HepG2 (cell line): ENCODE measurements around the gene SMCHD1. TPM values are rescaled to one million over a fixed set of nuclear protein-coding genes. Genes with fewer than 3 reads are reported as not detected.

Experiments used
- ATAC-seq: fragments of 200-7000 bp; cut with Tn5 transposase; 3 replicates; pipeline ENCODE4 v1.9.1; 2020; ENCODE audit warnings: mild to moderate bottlenecking, moderate library complexity
- BruUV-seq: library from RNA; stranded (reverse); fragments of 400-500 nt; replicated peaks from 2 replicates; lab custom pipeline; 2021; lab: Mats Ljungman, UMichigan
- CTCF ChIA-PET: fragments of 300-600 bp; formaldehyde crosslinking; extraction: SDS; loops from one replicate; lab custom pipeline; 2021; ENCODE audit warnings: low total read pairs, inconsistent platforms, low intra/inter-chr PET ratio; lab: Yijun Ruan, JAX
- POLR2A ChIA-PET: fragments of 350-600 bp; sonication (Branson Sonifier 250); formaldehyde crosslinking; loops from one replicate; lab custom pipeline; 2020; ENCODE audit warnings: antibody characterized with exemption, inconsistent platforms; lab: Yijun Ruan, JAX
- DNase-seq: peaks from one replicate; pipeline ENCODE4 v3.0.0-alpha.2; 2015; ENCODE audit warnings: low spot score
- FAIRE-seq: peaks from 3 replicates; lab custom pipeline; 2011; peaks lifted over from hg19 to GRCh38; lab: Jason Lieb, UNC
- H2AFZ ChIP-seq: one replicate; pipeline ENCODE4 v1.6.1; 2011; ENCODE audit warnings: low read length, inconsistent platforms
- H3K27ac ChIP-seq: fragments of 300-600 bp; 3 replicates; pipeline ENCODE4 v1.8.0; 2011; ENCODE audit warnings: mixed run types, mild to moderate bottlenecking, mixed read lengths, low read length, inconsistent platforms; ENCODE audit not compliant: insufficient read depth; ENCODE audit errors: extremely low read length
- H3K27me3 ChIP-seq, 2 experiments: fragments of 200-600 bp in 1 of 2; 2 replicates in 1 of 2; 3 replicates in 1 of 2; pipeline versions ENCODE4 v1.6.0 to v1.8.0; 2011; ENCODE audit warnings: low read length in 2 of 2, mild to moderate bottlenecking in 2 of 2, moderate library complexity in 2 of 2, inconsistent platforms in 1 of 2; ENCODE audit not compliant: insufficient read depth in 2 of 2, control insufficient read depth in 1 of 2
- H3K36me3 ChIP-seq, 2 experiments: fragments of 200-600 bp in 1 of 2; replicated peaks in 1 of 2; 2 replicates in 1 of 2; 3 replicates in 1 of 2; pipeline versions ENCODE4 v1.5.1 to v1.8.0; 2011; ENCODE audit warnings: low read length in 2 of 2, inconsistent platforms in 1 of 2; ENCODE audit not compliant: insufficient read depth in 2 of 2, control insufficient read depth in 1 of 2
- H3K4me1 ChIP-seq: 2 replicates; pipeline ENCODE4 v1.5.1; 2012; ENCODE audit warnings: low read length, inconsistent platforms; ENCODE audit not compliant: insufficient read depth
- H3K4me2 ChIP-seq: 2 replicates; pipeline ENCODE4 v1.6.0; 2011; ENCODE audit warnings: low read depth, low read length, inconsistent platforms
- H3K4me3 ChIP-seq, 3 experiments: fragments of 200-600 bp in 1 of 3; sonication (generic), shearing (Covaris generic) in 1 of 3; replicated peaks in 1 of 3; 2 replicates each; pipeline ENCODE4 v1.5.1; 2011 to 2016; ENCODE audit warnings: low read length in 3 of 3, inconsistent platforms in 2 of 3, low read depth in 2 of 3, mild to moderate bottlenecking in 2 of 3, control low read depth in 1 of 3, mixed read lengths in 1 of 3; ENCODE audit not compliant: insufficient read depth in 1 of 3
- H3K79me2 ChIP-seq: one replicate; pipeline ENCODE4 v1.6.1; 2011; ENCODE audit warnings: low read length, inconsistent platforms; ENCODE audit not compliant: insufficient read depth
- H3K9ac ChIP-seq: 2 replicates; pipeline ENCODE4 v1.6.0; 2011; ENCODE audit warnings: mild to moderate bottlenecking, low read depth, low read length, inconsistent platforms; ENCODE audit not compliant: insufficient read depth
- H3K9me3 ChIP-seq: 2 replicates; pipeline ENCODE4 v1.5.1; 2012; ENCODE audit warnings: mild to moderate bottlenecking, low read length
- H4K20me1 ChIP-seq: 2 replicates; pipeline ENCODE4 v1.6.0; 2011; ENCODE audit warnings: inconsistent platforms, mild to moderate bottlenecking, low read length, moderate library complexity; ENCODE audit not compliant: insufficient read depth
- CEBPZ ChIP-seq: IDR thresholded peaks from 2 replicates; pipeline ENCODE4 v1.6.1; 2012; ENCODE audit warnings: low read length, improper control_type of control experiment
- CSRNP1 ChIP-seq: sonication (generic); formaldehyde crosslinking; IDR thresholded peaks from 2 replicates; pipeline ENCODE4 v1.8.1; 2023; ENCODE audit warnings: mild to moderate bottlenecking, missing genetic modification reagents
- FOXC1 ChIP-seq: sonication (generic); formaldehyde crosslinking; IDR thresholded peaks from 2 replicates; pipeline ENCODE4 v1.8.0; 2022; ENCODE audit warnings: mild to moderate bottlenecking, missing genetic modification reagents, borderline replicate concordance
- GABPA ChIP-seq, 2 experiments: IDR thresholded peaks; 2 replicates each; pipeline ENCODE4 v1.6.1; 2011 to 2016; ENCODE audit warnings: low read depth in 2 of 2, low read length in 1 of 2, missing biosample characterization in 1 of 2, missing genetic modification characterization in 1 of 2
- IRF9 ChIP-seq: sonication (generic); formaldehyde crosslinking; IDR thresholded peaks from 2 replicates; pipeline ENCODE4 v1.8.0; 2022; ENCODE audit warnings: missing genetic modification reagents, mild to moderate bottlenecking, borderline replicate concordance
- MYC ChIP-seq: sonication (generic); formaldehyde crosslinking; IDR thresholded peaks from 2 replicates; pipeline ENCODE4 v1.9.0; 2021; ENCODE audit warnings: missing genetic modification reagents, borderline replicate concordance
- RARA ChIP-seq: IDR thresholded peaks from 2 replicates; pipeline ENCODE4 v1.6.1; 2016; ENCODE audit warnings: missing genetic modification reagents, missing compliant biosample characterization
- TEAD2 ChIP-seq: sonication (generic); formaldehyde crosslinking; IDR thresholded peaks from 2 replicates; pipeline ENCODE4 v1.9.0; 2021; ENCODE audit warnings: missing genetic modification reagents
- WIZ ChIP-seq: sonication (generic); formaldehyde crosslinking; IDR thresholded peaks from 2 replicates; pipeline ENCODE4 v1.5.1; 2020; ENCODE audit warnings: mild to moderate bottlenecking, missing genetic modification reagents
- ZFP82 ChIP-seq: sonication (generic); formaldehyde crosslinking; IDR thresholded peaks from 2 replicates; pipeline ENCODE4 v1.5.1; 2020; ENCODE audit warnings: mild to moderate bottlenecking, missing genetic modification reagents, borderline replicate concordance
- ZNF709 ChIP-seq: sonication (generic); formaldehyde crosslinking; IDR thresholded peaks from 2 replicates; pipeline ENCODE4 v1.5.0; 2020; ENCODE audit warnings: mild to moderate bottlenecking, missing genetic modification reagents
- in situ Hi-C: cut with HindIII; loops from 2 replicates; pipeline ENCODE4 v1.10.0; 2017; ENCODE audit warnings: low pct_unique_long_range_greater_than_20kb; ENCODE audit not compliant: extremely low pct_ligation_motif_present
- intact Hi-C: fragments of 100-400 bp; cut with micrococcal nuclease; formaldehyde crosslinking; loops from one replicate; pipeline ENCODE4 v1.10.0; 2022; ENCODE audit not compliant: unreplicated experiment
- polyA plus RNA-seq, 8 experiments: library from polyadenylated mRNA; depleted of rRNA in 3 of 8; stranded (reverse) in 7 of 8; unstranded in 1 of 8; fragments of >200 nt; fragmentation: Illumina TruSeq in 4 of 8; extraction: Trizol in 4 of 8; gene quantifications; 2 replicates each; pipeline versions ENCODE4 v1.2.1 to v1.2.3, GENCODE V29; 2011 to 2016; ENCODE audit warnings: low read depth in 4 of 8, missing spikeins in 1 of 8, mixed read lengths in 1 of 8; ENCODE audit not compliant: insufficient read depth in 1 of 8
- total RNA-seq, 5 experiments: library from RNA; depleted of rRNA; stranded (reverse); fragments of >200 nt; fragmentation: Illumina TruSeq; extraction: Trizol; gene quantifications; 2 replicates each; pipeline ENCODE4 v1.2.3, GENCODE V29; 2016; ENCODE audit warnings: low read depth in 1 of 5

The SMCHD1 gene
- total and polyA plus RNA-seq, 2 of the 13 experiments (the other 11 are each of a cell fraction or from before 2014, with no cell fraction given) = 21.4 to 93.6 TPM

- H3K4me3 ChIP-seq = no peak overlapping the region
- in situ Hi-C loops (no loop called here), intact Hi-C loops (no loop called here)
- CTCF ChIA-PET = no interaction called here
- no peak overlapping the region for H3K4me2 ChIP-seq
- H3K36me3 ChIP-seq = peaks cover 8 to 42% of the 10 kb centered on the region in 2 experiments; a peak in 4 of 5 replicates
- no TSS peak for BruUV-seq
- no peaks in the 10 kb centered on the region for H3K27me3 ChIP-seq
- H3K27ac ChIP-seq = no peak overlapping the region
- H4K20me1 ChIP-seq = no peaks in the 10 kb centered on the region
- H3K79me2 ChIP-seq = no peaks in the 10 kb centered on the region
- DNase-seq = no peak
- no peak for FAIRE-seq
- no peak for ATAC-seq
- no peaks in the 10 kb centered on the region for H3K9me3 ChIP-seq
- TF ChIP-seq RARA (CRISPR knock-in tag) (no peak), ZNF709 (CRISPR knock-in tag) (no peak), GABPA (IDR thresholded peaks at IDR 0.05; ENCODE audit: low read depth, low read length) (no peak), GABPA (CRISPR knock-in tag; IDR thresholded peaks at IDR 0.05; ENCODE audit: low read depth) (no peak), ZFP82 (no peak), CEBPZ (no peak), CSRNP1 (CRISPR knock-in tag) (no peak), FOXC1 (CRISPR knock-in tag) (no peak), IRF9 (no peak), TEAD2 (CRISPR knock-in tag) (no peak), MYC (no peak), WIZ (CRISPR knock-in tag) (no peak)
- no peaks in the 10 kb centered on the region for H3K4me1 ChIP-seq
- POLR2A ChIA-PET = no interaction called here
- H3K9ac ChIP-seq = no peak overlapping the region
- no peak overlapping the region for H2AFZ ChIP-seq
These were observed 131.7 kb downstream of the SMCHD1 start for GRCh38 chr18:2787225-2787624.
